Thymus (tissue), 11 donors: ENCODE data around the gene MUSTN1. TPM values are rescaled to one million over a fixed set of nuclear protein-coding genes. Genes with fewer than 3 reads are reported as not detected.

Experiments used
- DNase-seq, 9 donors: peaks; one replicate each; pipeline ENCODE4 v3.0.0-alpha.2; 2013; ENCODE audit warnings: low spot score in 9 of 9, low read depth in 6 of 9, missing footprints in 1 of 9
- H3K27ac ChIP-seq, 2 donors: one replicate each; pipeline ENCODE4 v1.5.1; 2013; ENCODE audit warnings: control low read depth in 1 of 2, low read depth in 1 of 2, low read length in 1 of 2, mild to moderate bottlenecking in 1 of 2, moderate library complexity in 1 of 2
- H3K27me3 ChIP-seq, 2 donors: one replicate each; pipeline ENCODE4 v1.5.1; 2013; ENCODE audit warnings: low read length in 1 of 2; ENCODE audit not compliant: control insufficient read depth in 2 of 2, insufficient read depth in 1 of 2
- H3K36me3 ChIP-seq, 2 donors: one replicate each; pipeline ENCODE4 v1.5.1; 2013; ENCODE audit warnings: low read length in 1 of 2, mild to moderate bottlenecking in 1 of 2, moderate library complexity in 1 of 2; ENCODE audit not compliant: control insufficient read depth in 2 of 2, insufficient read depth in 2 of 2
- H3K4me1 ChIP-seq, 2 donors: one replicate each; pipeline ENCODE4 v1.5.1; 2013; ENCODE audit warnings: low read length in 2 of 2; ENCODE audit not compliant: control insufficient read depth in 2 of 2, insufficient read depth in 2 of 2
- H3K4me3 ChIP-seq, 2 donors: one replicate each; pipeline ENCODE4 v1.5.1; 2013; ENCODE audit warnings: low read length in 2 of 2, control low read depth in 1 of 2, mild to moderate bottlenecking in 1 of 2
- H3K9me3 ChIP-seq, 2 donors: one replicate each; pipeline ENCODE4 v1.5.1; 2013; ENCODE audit warnings: low read length in 1 of 2, mild to moderate bottlenecking in 1 of 2; ENCODE audit not compliant: control insufficient read depth in 2 of 2, insufficient read depth in 1 of 2
- WGBS: extraction: QIAGEN DNeasy Blood & Tissue Kit; methylation state at CpG from one replicate; pipeline ENCODE4 v1.1.7; 2013; 5-methylcytosine and 5-hydroxymethylcytosine counted together
- polyA plus RNA-seq: library from polyadenylated mRNA; stranded (reverse); fragments of 200-250 nt; gene quantifications from one replicate; pipeline ENCODE4 v1.2.3, GENCODE V29; 2013
- total RNA-seq: library from RNA; stranded (reverse); fragments of 120-200 nt; gene quantifications from one replicate; pipeline ENCODE4 v1.2.4, GENCODE V29; 2013
- donor health status: healthy.

Gene MUSTN1
- total and polyA plus RNA-seq, 2 donors: 0.85 to 59.3 TPM

DNA sequence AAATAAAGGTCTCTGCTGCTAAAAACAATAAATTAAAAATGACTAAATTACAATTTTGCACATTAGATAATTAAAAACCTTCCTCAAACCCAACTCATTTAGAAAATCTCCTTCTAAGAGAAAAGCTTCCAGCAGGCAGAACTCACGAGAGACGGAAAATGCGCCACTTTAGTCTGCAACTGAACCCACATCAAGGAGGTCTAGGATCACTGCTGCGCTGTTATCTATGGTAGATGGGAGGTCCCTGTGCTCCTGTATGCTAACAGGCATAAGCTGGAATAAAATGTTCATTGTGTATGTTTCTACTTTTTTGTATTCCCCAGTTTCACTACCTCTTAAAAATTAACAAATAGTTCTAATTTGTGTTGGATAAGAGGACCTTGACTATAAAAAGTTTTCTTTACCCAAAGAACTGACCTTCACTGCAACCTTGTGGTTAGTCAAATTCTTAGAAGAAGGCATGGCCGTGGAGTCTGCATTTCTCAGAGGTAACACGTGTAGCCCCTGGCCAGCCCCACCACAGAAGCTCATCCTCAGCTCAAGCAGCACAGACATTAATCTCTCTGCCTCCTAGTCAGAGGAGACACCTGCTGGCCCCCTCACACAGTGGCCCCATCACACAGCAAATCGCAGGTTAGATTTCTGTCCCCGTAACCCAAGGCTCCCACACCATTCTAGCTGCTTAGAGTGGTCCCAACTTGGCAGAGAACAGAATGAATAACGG lies 40.2 kb upstream of the MUSTN1 start:
- Histone ChIP-seq H3K9me3 (peaks cover 1 to 5% of the 10 kb centered on the region in 2 donors), H3K27me3 (no peaks in the 10 kb centered on the region), H3K36me3 (peaks cover 16 to 27% of the 10 kb centered on the region in 2 donors), H3K27ac (peak overlapping the region in 1 of 2 donors; percentile 52), H3K4me1 (peaks cover 21 to 46% of the 10 kb centered on the region in 2 donors), H3K4me3 (no peak overlapping the region)
- 35% methylated on average over 9 of the region's 9 CpGs for WGBS
- DNase-seq: peak in 7 of 9 donors; percentile 28 to 80 (median 55)

DNA sequence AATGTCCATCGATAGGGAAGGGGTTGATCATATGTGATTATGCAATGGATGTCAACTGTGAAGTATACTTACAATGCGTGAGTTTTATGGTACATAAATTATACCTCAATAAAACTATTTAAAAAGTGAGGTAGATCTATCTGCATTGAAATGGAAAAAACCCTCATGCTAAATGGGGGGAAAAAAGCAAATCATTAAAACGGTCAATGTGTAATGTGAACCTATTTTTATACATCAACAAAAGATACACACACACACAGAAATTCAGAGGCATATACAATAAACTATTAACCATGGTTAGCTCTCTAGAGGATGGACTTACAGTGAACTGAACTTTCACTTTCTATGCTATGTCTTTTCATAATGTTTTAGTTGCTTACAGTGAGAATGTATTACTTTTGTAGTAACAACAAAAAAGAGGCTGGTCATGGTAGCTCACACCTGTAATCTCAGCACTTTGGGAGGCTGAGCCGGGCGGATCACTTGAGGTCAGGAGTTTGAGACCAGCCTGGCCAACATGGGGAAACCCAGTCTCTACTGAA lies 39.4 kb upstream of the MUSTN1 start:
- H3K27me3 ChIP-seq: no peaks in the 10 kb centered on the region
- H3K4me3 ChIP-seq: no peak overlapping the region
- peaks cover 11 to 23% of the 10 kb centered on the region in 2 donors for H3K36me3 ChIP-seq
- DNase-seq: no peak
- no peak overlapping the region for H3K27ac ChIP-seq
- H3K4me1 ChIP-seq: peaks cover 23 to 54% of the 10 kb centered on the region in 2 donors
- WGBS: 81% methylated on average over 5 of the region's 5 CpGs
- H3K9me3 ChIP-seq: peaks cover 1 to 5% of the 10 kb centered on the region in 2 donors

DNA sequence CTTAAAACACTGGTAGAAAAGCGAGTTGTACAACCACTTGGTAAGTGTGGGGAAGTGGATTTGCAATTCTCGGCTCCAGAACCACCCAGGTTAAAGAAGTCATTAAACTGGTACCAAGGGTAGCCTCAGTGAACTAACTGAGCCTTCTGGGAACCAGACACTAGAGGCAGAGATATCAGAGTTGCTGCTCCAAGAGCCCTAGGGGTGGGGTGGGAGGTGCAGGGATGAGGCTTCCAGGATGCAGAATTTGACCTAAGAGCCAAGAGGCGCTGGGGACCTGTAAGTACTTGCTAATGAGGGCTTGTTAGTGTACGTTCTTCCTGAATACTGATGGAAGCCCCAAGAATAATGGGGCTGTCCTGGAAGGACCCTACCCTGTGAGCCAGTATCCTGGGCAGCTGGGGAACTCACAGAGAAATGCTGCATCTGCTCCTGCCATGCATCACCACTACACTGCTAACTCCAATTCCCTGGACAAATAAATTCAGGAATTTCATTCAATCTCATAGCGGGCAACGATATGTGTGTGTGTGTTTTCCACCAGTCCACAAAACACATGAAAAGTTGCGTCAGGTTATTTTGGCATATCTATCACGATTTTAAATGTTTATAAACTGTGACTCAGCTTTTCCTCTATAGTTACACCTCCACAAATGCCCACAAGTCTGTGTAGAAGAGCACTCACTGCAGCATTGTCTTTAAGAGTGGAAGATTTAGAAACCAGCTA lies 38.8 kb upstream of the MUSTN1 start:
- Histone ChIP-seq H3K4me3 (no peak overlapping the region), H3K27me3 (no peaks in the 10 kb centered on the region), H3K9me3 (peaks cover 1 to 5% of the 10 kb centered on the region in 2 donors), H3K36me3 (peaks cover 7 to 18% of the 10 kb centered on the region in 2 donors), H3K27ac (no peak overlapping the region), H3K4me1 (peaks cover 23 to 56% of the 10 kb centered on the region in 2 donors)
- WGBS: 91% methylated on average over 8 of the region's 8 CpGs
- DNase-seq: no peak

- Histone ChIP-seq H3K4me3 (no peak overlapping the region), H3K36me3 (peaks cover 4 to 10% of the 10 kb centered on the region in 2 donors), H3K4me1 (peaks cover 23 to 56% of the 10 kb centered on the region in 2 donors)
Observed at GRCh38 chr3:52872245-52872644, 37.4 kb upstream of the MUSTN1 start.

DNA sequence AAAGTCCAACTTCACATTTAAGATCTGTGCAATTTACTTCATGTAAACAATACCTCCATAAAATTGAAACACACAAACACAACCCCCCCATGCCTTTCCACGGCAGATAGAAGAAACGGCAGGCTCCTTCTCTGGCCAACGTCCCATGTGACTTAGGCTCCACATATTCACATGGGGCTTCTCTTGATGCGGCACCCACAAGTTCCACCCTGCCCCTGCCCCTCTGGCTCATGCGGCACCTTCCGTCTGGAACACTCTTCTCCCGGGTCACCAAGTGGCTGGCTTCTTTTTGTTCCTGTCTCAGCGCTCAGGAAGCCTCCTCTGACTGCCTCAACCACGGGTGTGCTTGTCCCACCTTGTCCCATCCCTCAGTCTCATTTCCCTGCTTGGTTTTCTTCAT lies 36.9 kb upstream of the MUSTN1 start:
- H3K27ac ChIP-seq: no peak overlapping the region
- peaks cover 23 to 53% of the 10 kb centered on the region in 2 donors for H3K4me1 ChIP-seq
- H3K27me3 ChIP-seq: no peaks in the 10 kb centered on the region
- DNase-seq: no peak
- no peak overlapping the region for H3K4me3 ChIP-seq
- peaks cover 0 to 1% of the 10 kb centered on the region in 2 donors for H3K9me3 ChIP-seq
- H3K36me3 ChIP-seq: peaks cover 4 to 11% of the 10 kb centered on the region in 2 donors
- 95% methylated on average over 9 of the region's 9 CpGs for WGBS

More at GRCh38 chr3:52872245-52872644, 37.4 kb upstream of the MUSTN1 start:
- H3K27me3 ChIP-seq: no peaks in the 10 kb centered on the region
- H3K9me3 ChIP-seq: peaks cover 1 to 3% of the 10 kb centered on the region in 2 donors
- DNase-seq: no peak
- 96% methylated on average over 3 of the region's 3 CpGs for WGBS
- no peak overlapping the region for H3K27ac ChIP-seq

DNA sequence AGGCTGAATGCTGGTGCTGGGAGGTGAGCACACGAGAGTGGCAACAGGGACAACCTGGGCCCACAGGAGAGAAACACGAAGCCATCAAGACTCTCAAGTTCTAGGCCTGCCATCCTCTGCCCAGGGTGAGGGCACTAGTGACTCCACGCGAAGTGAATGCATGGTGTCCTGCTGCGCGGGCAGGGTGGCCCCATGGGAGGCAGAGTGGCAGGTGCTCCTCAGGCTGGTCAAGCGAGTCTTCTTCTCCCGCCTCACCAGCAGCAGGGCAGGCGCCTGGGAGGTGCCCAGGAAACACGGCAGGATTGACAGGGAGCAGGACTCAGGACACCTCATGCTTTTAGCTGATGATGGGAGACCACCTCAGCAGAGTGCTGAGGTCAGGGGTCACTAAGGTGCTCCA lies 35.7 kb upstream of the MUSTN1 start:
- Histone ChIP-seq H3K9me3 (peaks cover 1 to 12% of the 10 kb centered on the region in 2 donors), H3K4me3 (no peak overlapping the region), H3K4me1 (peaks cover 16 to 41% of the 10 kb centered on the region in 2 donors), H3K27ac (no peak overlapping the region), H3K36me3 (peaks cover 12 to 21% of the 10 kb centered on the region in 2 donors), H3K27me3 (no peaks in the 10 kb centered on the region)
- 96% methylated on average over 10 of the region's 10 CpGs for WGBS
- DNase-seq: no peak

- no peak overlapping the region for H3K4me3 ChIP-seq
- H3K9me3 ChIP-seq: peaks cover 1 to 25% of the 10 kb centered on the region in 2 donors
- peaks cover 12 to 17% of the 10 kb centered on the region in 2 donors for H3K36me3 ChIP-seq
- H3K4me1 ChIP-seq: peaks cover 7 to 19% of the 10 kb centered on the region in 2 donors
- WGBS: 98% methylated on average over 12 of the region's 12 CpGs
- DNase-seq: no peak
- no peak overlapping the region for H3K27ac ChIP-seq
- no peaks in the 10 kb centered on the region for H3K27me3 ChIP-seq
Observed at GRCh38 chr3:52866427-52866826, 31.6 kb upstream of the MUSTN1 start.

- DNase-seq: no peak
- peaks cover 7 to 18% of the 10 kb centered on the region in 2 donors for H3K4me1 ChIP-seq
- peaks cover 12 to 19% of the 10 kb centered on the region in 2 donors for H3K36me3 ChIP-seq
- WGBS: 98% methylated on average over 13 of the region's 13 CpGs
- peaks cover 1 to 25% of the 10 kb centered on the region in 2 donors for H3K9me3 ChIP-seq
- no peak overlapping the region for H3K27ac ChIP-seq
- no peak overlapping the region for H3K4me3 ChIP-seq
- H3K27me3 ChIP-seq: no peaks in the 10 kb centered on the region
Observed at GRCh38 chr3:52865994-52866393, 31.2 kb upstream of the MUSTN1 start.

DNA sequence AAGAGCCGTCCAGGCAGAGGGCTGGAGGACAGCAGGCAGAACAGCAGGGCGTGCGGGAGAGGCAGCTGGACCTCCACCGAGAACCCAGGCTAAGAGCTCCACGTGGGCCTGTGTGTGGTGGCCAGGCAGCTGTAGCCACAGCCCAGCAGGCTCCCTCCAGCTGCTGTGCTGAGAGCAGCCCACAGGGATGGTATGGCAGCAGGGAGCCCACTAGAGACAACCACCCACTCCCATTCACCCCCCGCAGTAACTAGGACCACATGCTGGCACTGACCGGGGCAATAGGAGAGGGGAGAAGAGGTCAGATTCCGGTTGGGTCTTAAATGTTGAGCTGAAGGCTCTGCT lies 25.6 kb upstream of the MUSTN1 start:
- Histone ChIP-seq H3K4me3 (no peak overlapping the region), H3K4me1 (peaks cover 0 to 5% of the 10 kb centered on the region in 2 donors), H3K9me3 (peaks cover 0 to 13% of the 10 kb centered on the region in 2 donors), H3K36me3 (peaks cover 4 to 19% of the 10 kb centered on the region in 2 donors), H3K27me3 (no peaks in the 10 kb centered on the region), H3K27ac (no peak overlapping the region)
- no peak for DNase-seq
- WGBS: 98% methylated on average over 8 of the region's 8 CpGs
